DMS53 treated with DMSO at 0.1 percent for 48 hours (cell line): ENCODE data around the gene MDM1.
A peak's percentile ranks its signal among the peaks of the same experiment; 100 is the strongest.

Source experiments
- DNase-seq: peaks from one replicate; lab custom pipeline; 2025; ENCODE audit not compliant: unreplicated experiment; lab: John Stamatoyannopoulos, UW

MDM1 gene, protein sequence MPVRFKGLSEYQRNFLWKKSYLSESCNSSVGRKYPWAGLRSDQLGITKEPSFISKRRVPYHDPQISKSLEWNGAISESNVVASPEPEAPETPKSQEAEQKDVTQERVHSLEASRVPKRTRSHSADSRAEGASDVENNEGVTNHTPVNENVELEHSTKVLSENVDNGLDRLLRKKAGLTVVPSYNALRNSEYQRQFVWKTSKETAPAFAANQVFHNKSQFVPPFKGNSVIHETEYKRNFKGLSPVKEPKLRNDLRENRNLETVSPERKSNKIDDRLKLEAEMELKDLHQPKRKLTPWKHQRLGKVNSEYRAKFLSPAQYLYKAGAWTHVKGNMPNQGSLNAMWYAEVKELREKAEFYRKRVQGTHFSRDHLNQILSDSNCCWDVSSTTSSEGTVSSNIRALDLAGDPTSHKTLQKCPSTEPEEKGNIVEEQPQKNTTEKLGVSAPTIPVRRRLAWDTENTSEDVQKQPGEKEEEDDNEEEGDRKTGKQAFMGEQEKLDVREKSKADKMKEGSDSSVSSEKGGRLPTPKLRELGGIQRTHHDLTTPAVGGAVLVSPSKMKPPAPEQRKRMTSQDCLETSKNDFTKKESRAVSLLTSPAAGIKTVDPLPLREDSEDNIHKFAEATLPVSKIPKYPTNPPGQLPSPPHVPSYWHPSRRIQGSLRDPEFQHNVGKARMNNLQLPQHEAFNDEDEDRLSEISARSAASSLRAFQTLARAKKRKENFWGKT

DNA sequence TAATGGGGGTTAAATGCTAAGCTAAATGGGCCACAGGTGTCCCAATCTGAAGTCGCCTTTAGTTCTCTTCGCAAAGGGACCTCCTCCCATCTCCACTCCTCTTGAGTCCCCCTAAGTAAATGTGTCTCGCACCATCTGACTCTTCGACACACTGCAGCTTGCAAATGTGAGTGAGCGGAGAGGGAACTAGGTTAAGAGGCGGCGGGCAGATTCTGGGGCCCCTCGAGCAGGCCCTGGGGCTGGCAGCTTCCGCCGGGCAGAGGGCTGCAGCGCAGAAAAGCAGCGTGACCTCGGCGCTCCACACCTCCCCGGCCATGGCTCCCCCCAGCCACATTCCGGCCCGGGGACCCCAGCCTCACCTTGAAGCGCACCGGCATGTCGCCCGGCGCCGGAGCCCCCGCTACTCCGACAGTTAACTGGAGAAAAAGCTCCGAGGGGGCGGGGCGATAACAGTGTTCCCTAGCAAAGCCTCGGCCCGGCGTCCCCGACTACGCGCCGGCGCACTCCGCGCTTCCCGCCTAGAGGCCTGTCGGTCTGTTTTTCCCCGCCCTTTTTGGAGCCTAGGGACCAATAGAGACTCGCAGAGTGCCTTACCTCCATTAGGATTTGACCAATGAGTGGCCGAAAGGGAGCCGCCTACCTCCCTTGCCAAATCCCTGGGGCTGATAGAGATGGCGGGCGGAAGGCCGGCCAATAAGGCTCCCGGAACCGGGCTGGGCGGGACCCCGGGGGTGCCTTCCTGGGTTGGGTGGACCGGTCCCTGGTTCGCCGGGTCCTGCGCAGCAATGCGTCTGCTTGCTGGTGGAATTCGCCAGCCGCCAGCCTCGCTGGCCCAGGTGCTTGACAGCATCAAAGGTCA lies at the start of gene MDM1:
Gene MDM1, minus strand, starts transcription at position 494 of the 859 bp plus-strand sequence. Its CDS starts 117 bp downstream, at position 377.
- DNase-seq, result peak; percentile 98

DNA sequence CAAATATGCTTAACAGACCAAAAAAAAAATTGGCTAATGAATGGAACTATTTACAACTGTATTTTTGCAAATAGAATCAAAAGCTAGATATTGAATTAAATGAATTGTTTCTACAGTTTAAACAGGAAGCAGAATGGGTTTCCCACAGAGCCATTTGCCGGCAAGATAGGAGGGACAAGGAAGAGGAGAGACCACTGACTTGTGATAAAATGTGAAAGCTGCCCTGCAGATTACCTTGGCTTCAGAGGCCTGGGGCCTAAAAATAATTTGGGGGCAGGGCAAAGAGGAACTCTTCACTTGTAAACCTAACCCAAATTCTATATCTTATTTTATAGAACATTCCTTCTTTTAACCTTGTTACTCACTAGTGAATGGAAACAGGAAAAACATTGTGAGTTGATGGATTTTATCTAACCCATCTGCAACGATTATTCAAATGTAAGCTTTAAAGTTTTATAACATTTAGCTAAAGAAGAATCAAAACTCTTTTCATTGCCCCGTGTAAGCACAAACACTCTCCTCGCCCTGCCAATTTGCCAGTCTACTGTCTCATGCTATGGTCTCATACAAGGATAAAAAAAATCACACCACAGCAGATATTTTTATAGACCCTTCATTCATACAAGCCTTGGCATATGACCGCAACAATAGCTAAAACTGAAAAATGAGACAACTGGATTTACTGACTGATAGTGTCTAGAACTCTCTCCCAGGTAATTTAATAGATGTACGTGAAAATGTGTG lies 49.5 kb upstream of the MDM1 start:
- DNase-seq, result no peak

DNA sequence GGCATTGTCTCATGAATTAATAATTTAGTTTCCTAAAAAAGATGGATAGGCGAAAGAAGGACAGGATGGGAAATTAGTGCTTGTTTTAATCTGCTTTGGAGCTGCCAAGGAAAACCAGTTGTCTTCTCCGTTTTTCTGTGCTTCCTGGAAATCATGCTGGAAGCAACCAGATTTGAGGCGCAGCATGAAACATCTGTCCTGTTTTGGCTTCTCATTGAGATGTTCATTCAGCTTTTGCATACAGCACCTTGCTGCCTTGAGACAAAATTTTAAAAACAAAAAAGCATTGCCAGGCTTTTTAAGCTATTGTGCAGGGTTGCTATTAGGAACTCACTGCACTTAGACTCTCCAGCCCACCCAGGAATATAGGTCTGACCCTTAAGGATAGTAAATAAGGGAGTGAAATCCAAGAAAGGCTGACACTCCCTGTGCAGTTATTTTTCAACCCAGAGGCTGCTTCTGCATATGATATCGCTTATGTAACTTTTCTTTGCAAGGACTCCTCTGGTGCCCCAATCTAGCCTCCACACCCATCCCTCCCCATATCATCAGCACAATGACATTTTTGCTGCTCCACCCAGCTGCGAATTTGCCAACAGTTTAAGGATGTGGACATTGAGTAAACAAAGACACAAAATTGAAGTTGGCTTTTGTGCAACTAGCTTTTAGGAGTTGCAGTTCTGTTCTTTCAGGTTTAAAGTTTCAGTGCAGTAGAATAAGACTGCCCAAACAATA lies 46.9 kb upstream of the MDM1 start:
- DNase-seq, result no peak

DNA sequence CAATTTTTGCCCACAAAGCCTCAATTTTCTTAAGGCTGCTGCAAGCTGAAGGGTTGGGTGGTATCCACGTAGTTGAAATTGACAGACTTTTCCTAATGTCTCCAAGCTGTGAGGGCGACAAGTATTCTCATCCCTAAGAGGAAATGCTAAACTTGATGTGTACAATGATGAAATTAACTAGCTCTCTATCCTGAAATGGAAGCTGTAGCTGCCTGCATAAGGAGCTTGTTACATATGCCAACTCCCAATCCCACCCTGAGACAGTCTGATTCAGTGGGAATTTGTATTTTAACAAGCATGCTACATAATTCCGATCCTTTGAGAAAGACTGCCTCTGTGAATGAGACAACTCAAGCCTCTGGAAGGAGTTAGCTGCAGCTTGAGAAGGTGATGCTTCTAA lies 45.7 kb upstream of the MDM1 start:
- DNase-seq, result no peak

DNA sequence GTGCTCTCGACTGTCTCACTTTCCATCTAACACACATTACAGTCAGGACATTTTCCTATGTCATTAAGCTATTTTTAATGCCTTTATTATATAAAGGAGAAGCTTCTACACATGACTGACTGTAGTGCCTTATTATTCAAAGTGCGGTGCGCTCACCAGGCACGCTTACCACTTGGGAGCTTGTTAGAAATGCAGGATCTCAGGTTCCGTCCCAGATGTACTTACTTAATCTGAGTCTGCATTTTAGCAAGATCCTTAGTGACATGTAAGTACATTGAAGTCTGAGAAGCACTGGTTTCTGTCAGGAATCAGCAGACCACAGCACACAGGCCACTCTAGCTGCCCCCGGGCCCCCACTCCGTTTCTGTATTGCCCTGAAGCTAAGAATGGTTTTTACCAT lies 44.7 kb upstream of the MDM1 start:
- no peak for DNase-seq

DNA sequence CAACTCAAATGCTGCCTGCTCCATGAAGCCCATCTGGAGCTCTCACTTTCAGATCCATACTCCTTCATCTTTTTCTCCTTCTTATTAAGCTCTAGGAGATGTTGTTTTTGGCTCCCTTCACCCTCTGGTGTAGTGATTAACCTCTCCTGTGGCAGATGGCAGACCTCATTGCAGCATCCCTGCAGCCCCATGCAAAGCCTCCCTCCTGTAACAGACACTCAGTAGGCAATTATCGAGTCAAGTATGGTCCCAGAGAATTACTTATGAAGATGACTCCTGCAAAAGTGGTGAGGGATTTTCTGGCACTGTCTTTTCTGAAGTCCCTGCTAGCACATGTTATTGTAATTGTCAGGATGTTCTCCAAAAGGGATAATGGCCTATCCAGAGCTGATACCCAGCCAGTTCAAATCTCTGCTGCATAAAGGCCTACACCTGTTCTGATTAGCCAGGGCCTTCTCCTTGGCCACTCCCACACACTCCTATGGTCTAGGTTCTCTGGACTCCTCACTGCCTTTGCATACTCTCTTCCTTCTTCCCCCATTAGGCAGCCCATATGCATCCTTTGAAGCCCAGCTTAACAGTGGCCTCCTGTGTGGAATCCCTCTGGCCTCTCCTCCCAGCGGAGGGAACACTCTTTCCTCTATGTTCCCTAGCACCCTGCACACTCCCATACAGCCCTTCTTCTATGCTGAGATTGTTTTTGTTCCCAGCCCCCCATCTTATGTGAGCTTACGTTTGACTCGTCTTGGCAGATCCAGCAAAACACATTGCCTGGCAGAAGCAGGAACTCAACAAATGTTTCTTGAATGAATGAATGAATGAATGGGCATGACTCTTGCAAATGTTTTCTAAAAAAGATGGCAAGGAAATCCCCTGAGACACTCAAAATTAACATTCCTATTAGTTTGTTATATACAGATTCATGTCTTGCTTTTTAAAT lies 43.9 kb upstream of the MDM1 start:
- no peak for DNase-seq

DNA sequence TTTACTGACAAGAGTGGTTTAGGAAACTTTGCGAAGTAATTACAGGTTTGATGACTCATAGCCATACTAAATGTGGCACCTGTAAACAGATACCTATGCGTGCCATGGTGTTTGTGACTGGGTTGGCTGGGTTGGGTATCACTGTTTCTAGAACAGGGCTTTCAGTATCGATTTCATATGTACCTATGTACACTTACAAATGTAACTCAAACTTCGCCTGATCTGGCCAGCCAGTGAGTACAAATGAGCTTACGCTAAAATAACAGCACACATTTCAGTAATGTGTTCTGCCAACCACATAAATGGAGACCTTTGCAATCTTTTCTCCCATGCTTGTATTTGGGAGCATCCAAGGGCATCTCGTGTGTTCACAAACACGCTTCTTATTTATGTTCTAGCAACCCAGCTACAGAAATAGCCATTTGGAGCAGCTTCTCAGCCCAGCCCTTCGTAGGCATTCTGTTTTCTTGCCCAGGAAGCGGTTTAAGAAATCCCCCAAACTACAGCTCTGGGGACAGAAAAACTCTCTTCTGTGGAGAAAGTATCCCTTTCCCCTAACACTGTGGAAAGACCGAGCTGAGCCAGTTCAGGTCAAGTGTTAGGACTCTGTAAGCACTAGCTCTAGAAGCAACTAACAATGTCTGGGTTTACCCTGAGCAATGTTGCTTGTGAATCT lies 42.3 kb upstream of the MDM1 start:
- peak; percentile 61 for DNase-seq

DNA sequence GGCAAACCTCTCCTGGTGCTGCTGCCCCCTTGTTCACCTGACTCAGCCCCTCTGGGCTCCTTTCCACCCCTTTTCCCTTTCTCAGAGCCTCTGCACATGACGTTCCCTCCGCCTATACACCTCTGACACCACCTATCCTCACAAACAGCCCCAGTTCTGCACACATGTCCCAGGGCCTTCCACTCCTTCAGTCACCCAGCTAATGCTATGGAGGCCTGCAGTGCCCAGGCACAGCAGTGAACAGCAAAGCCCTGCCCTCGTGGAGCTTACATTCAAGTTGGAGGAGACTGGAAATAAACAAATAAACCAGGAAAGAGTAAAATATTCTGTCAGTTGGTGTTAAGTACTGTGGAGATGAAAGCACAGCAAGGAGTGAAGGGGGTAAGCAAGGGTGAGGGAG lies 38.5 kb upstream of the MDM1 start:
- no peak for DNase-seq

DNA sequence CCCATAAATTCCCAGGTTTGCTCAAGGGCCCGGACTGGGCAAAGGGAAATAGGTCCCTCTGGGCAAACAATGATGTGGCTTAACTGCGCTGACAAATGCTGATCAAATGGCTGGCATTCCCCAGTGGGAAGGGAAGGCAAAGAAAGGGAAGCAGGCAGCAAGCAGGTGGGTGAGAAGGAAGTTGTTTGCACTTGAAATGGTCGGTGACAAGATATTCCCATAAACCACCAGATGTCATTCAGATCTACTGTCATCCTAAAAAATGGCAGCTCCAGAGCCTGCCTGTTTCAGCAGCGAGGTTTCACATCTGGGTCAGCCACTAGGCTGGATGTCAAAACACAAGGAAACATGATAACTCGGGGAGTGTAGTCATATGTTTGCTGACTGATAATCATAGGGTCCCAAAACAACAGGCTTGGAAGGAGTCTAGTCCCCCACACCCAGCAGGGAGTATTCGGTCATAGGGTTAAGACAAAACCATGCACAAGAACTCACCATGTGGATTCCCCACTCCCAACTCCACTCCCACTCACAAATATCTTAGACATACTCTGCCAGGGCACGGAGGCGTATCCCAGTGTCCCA lies 37.9 kb upstream of the MDM1 start:
- DNase-seq, result no peak

DNA sequence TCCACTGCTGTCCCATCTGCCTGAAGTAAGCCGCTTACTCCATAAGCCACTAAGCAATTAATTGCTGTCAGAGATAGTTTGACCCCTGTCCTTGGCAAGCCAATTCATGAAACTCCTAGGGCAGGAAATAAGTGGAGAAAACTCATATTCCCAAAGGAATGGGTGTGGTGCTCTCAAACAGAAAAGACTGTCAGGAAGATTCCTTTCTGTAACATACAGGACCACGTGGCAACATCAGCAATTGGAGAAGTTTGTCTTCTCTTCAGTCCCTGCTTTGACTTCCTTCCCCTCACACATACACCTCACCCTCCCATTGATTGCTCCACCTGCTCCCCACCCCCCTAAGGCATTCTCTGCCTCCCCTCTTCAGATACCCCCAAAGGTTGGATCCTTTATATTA lies 36.2 kb upstream of the MDM1 start:
- no peak for DNase-seq

DNA sequence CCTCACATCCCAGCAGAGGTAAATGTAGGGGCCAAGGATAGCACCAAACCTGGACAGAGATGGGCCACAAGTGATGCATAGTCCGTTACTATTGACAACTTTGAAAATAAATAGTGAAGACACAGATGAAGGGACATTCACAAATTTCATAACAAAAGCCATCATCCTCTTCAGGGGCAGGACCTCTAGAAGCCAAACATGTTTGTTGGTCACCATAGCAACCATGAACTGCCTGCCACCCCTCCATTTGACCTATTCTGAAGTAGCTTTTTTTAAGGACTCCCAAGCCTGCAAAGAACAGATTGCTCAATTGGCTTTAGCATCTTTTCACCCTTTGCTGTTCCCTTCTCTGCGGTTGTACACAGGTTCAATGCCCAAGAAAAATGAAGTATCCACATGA lies 35.7 kb upstream of the MDM1 start:
- DNase-seq, result no peak

DNA sequence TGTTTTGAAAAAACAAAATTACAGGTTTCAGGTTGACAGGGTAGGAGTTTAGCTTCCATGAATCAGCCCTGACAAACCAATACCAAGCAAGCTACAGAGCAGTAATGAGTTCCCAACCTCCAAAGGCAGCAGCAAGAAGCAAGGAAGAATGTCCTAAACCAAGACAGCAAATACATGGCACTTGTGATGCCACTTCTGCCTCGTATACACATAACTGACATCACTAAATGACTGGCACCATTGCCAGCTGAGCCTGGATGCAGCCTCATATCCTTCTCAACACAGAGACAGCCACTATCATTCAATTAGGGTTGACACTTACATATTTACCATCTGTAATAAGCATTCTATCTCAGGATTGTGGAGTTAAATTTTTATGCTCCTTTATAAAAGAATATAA lies 35.0 kb upstream of the MDM1 start:
- no peak for DNase-seq

DNA sequence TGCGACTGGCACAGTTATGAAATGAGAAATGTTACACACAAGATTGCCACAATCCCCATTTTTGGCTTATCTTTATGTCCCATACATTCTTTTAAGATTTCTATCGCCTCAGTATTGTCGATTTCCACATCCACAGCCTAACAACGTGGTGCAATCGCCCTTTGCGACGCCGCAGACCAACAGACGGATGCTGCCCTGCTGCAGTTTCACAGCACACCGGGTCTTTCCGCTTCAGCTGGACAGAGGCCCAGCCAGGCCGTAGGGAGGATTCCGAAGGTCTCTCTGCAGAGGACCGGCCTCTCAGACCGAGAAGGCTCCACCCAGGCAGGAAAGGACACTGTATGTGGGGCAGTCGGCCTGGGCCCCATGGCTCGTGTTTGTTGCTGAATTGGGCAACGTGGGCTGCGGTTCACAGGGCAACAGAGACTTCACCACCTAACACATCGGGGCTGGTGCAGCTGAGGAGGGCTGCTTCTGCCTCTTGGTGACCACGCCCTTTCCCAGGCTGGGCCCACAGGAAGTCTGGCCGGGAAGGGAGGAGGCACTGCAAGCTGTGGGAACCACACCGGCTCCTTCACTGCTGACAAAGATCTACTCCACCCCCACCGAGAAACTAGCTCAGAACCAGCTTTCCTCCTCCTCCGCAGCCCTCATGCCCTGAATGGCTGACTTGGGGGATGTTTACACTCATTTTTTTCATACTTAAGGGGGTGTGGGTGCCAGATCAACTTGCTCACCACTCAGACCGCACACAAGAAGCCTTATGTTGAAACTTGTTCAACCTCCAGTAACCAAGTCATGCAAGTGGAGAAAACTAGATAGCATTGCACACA lies 32.9 kb upstream of the MDM1 start:
- DNase-seq, result peak; percentile 94

DNA sequence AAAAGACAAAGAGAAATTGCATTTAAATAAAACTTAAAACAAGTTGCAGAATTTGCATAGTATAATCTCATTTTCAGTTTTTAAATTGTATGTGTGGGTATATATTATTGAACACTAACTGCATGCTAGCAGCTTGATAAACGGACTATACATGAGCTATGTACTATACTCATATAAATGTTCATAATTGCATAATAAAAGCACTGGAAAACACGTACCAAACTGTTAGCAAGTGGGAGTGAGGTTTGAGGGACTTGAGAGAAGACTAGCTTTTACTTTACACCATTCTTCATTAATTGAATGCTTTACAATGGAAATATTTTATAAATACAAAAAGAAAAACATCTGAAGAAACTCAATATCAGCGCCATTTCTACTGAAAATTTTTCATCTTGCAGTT lies 32.2 kb upstream of the MDM1 start:
- no peak for DNase-seq

DNA sequence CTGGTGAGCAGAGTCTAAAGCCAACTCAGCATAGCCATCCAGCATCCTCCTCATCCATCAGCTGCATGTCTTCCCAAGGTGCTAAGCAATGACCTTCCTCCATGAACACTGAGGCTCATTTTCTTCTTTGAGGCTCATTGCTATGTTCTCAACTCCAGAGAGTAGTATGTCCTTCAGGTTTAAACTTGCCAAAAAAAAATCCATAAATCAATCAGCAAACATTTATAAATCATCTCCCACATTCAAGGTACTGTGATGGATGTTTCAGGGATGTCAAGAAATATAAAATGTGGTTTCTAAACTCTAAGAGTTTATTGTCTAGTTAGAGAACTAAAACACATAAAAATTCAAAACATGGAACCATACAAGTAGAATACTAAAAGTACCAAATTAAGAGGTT lies 29.8 kb upstream of the MDM1 start:
- DNase-seq, result no peak

DNA sequence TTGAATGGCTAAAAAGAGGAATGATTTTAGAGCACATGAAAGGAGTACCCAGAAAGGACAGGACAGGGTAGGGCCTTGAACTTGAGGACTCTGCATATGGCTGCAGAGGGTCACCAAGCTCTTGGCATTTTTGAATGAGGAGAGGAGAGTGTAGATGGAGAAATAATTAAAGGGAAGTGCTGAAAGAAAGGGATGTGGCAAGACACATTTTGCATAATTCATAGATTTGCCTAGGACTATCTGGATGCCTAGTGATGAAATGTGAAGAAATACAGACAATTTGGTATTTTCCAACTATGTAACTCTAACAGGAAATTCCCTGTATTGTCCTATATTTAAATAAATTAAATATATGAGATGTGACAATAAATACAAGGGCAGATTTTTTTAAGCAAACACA lies 27.5 kb upstream of the MDM1 start:
- no peak for DNase-seq
